Osteoblast (primary cell): ENCODE data around the gene UBE3B. TPM values are rescaled to one million over a fixed set of nuclear protein-coding genes. Genes with fewer than 3 reads are reported as not detected.
A peak's percentile ranks its signal among the peaks of the same experiment; 100 is the strongest.

Experiments used
- DNase-seq: peaks from one replicate; pipeline ENCODE4 v3.0.0; 2011; ENCODE audit warnings: low spot score, mixed read lengths; ENCODE audit not compliant: insufficient read length; ENCODE audit errors: missing footprints
- H2AFZ ChIP-seq: 2 replicates; pipeline ENCODE4 v1.6.0; 2011; ENCODE audit warnings: mild to moderate bottlenecking, low read length
- H3K27ac ChIP-seq: 2 replicates; pipeline ENCODE4 v1.5.1; 2011; ENCODE audit warnings: mild to moderate bottlenecking, low read depth, low read length, moderate library complexity
- H3K27me3 ChIP-seq: 2 replicates; pipeline ENCODE4 v1.6.0; 2012; ENCODE audit warnings: mild to moderate bottlenecking, control low read depth, inconsistent platforms, low read length, moderate library complexity; ENCODE audit not compliant: insufficient read depth
- H3K36me3 ChIP-seq: 2 replicates; pipeline ENCODE4 v1.5.1; 2011; ENCODE audit warnings: mild to moderate bottlenecking, low read length, control low read depth, moderate library complexity; ENCODE audit not compliant: insufficient read depth
- H3K4me1 ChIP-seq: 2 replicates; pipeline ENCODE4 v1.5.1; 2011; ENCODE audit warnings: mild to moderate bottlenecking, low read length, control low read depth, moderate library complexity; ENCODE audit not compliant: insufficient read depth
- H3K4me2 ChIP-seq: 2 replicates; pipeline ENCODE4 v1.6.0; 2011; ENCODE audit warnings: mild to moderate bottlenecking, low read length; ENCODE audit not compliant: insufficient read depth
- H3K4me3 ChIP-seq: fragments of 200-600 bp; sonication (generic); 3 replicates; pipeline ENCODE4 v1.5.1; 2012; ENCODE audit warnings: mild to moderate bottlenecking, low read length, inconsistent platforms; ENCODE audit not compliant: insufficient read depth
- H3K79me2 ChIP-seq: 2 replicates; pipeline ENCODE4 v1.6.0; 2012; ENCODE audit warnings: mild to moderate bottlenecking, low read length, control low read depth, inconsistent platforms; ENCODE audit not compliant: insufficient read depth
- H3K9me3 ChIP-seq: 2 replicates; pipeline ENCODE4 v1.5.1; 2011; ENCODE audit warnings: low read depth, low read length, control low read depth
- H4K20me1 ChIP-seq: 2 replicates; pipeline ENCODE4 v1.6.0; 2012; ENCODE audit warnings: mild to moderate bottlenecking, low read length, control low read depth; ENCODE audit not compliant: insufficient read depth
- CTCF ChIP-seq: IDR thresholded peaks from 2 replicates; pipeline ENCODE4 v1.5.1; 2011; ENCODE audit warnings: mild to moderate bottlenecking, low read depth, low read length, moderate library complexity; ENCODE audit errors: extremely low read depth
- total RNA-seq: library from RNA; depleted of rRNA; stranded (reverse); fragments of >200 nt; gene quantifications from 2 replicates; pipeline ENCODE4 v1.2.3, GENCODE V29; 2012

Gene UBE3B
- total RNA-seq, 1 donor: 40.9 TPM

- TF ChIP-seq CTCF: no peak
- H3K27ac ChIP-seq: no peak overlapping the region
- no peak overlapping the region for H3K4me2 ChIP-seq
- H4K20me1 ChIP-seq: no peaks in the 10 kb centered on the region
- no peaks in the 10 kb centered on the region for H3K9me3 ChIP-seq
- H3K4me3 ChIP-seq: no peak overlapping the region
- no peak overlapping the region for H2AFZ ChIP-seq
- no peaks in the 10 kb centered on the region for H3K36me3 ChIP-seq
- no peaks in the 10 kb centered on the region for H3K79me2 ChIP-seq
- H3K4me1 ChIP-seq: no peaks in the 10 kb centered on the region
- H3K27me3 ChIP-seq: peaks cover 42% of the 10 kb centered on the region
- no peak for DNase-seq
These were observed 76.0 kb downstream of the UBE3B start for GRCh38 chr12:109553483-109553882.

GRCh38 chr12:109553906-109554500 is 76.6 kb downstream of the UBE3B start:
- H2AFZ ChIP-seq: no peak overlapping the region
- H4K20me1 ChIP-seq: no peaks in the 10 kb centered on the region
- H3K36me3 ChIP-seq: no peaks in the 10 kb centered on the region
- H3K4me2 ChIP-seq: no peak overlapping the region
- DNase-seq: peak; percentile 18
- TF ChIP-seq CTCF: no peak
- no peaks in the 10 kb centered on the region for H3K9me3 ChIP-seq
- H3K27ac ChIP-seq: no peak overlapping the region
- H3K4me3 ChIP-seq: no peak overlapping the region
- peaks cover 42% of the 10 kb centered on the region for H3K27me3 ChIP-seq
- H3K79me2 ChIP-seq: no peaks in the 10 kb centered on the region
- H3K4me1 ChIP-seq: no peaks in the 10 kb centered on the region

GRCh38 chr12:109554761-109555160 is 77.3 kb downstream of the UBE3B start:
- H4K20me1 ChIP-seq: no peaks in the 10 kb centered on the region
- H3K36me3 ChIP-seq: no peaks in the 10 kb centered on the region
- H3K27me3 ChIP-seq: peaks cover 34% of the 10 kb centered on the region
- no peak for TF ChIP-seq CTCF
- H3K4me1 ChIP-seq: no peaks in the 10 kb centered on the region
- H2AFZ ChIP-seq: no peak overlapping the region
- no peak overlapping the region for H3K27ac ChIP-seq
- H3K9me3 ChIP-seq: no peaks in the 10 kb centered on the region
- no peak overlapping the region for H3K4me2 ChIP-seq
- H3K4me3 ChIP-seq: no peak overlapping the region
- no peaks in the 10 kb centered on the region for H3K79me2 ChIP-seq
- DNase-seq: peak; percentile 56

- H3K36me3 ChIP-seq: no peaks in the 10 kb centered on the region
- TF ChIP-seq CTCF: no peak
These were observed 78.2 kb downstream of the UBE3B start for GRCh38 chr12:109555431-109556315.

More at GRCh38 chr12:109555431-109556315, 78.2 kb downstream of the UBE3B start:
- H2AFZ ChIP-seq: no peak overlapping the region
- H3K4me2 ChIP-seq: no peak overlapping the region
- peak; percentile 42 for DNase-seq
- peaks cover 27% of the 10 kb centered on the region for H3K27me3 ChIP-seq
- no peak overlapping the region for H3K27ac ChIP-seq
- H3K79me2 ChIP-seq: no peaks in the 10 kb centered on the region
- H4K20me1 ChIP-seq: no peaks in the 10 kb centered on the region
- H3K9me3 ChIP-seq: no peaks in the 10 kb centered on the region
- no peak overlapping the region for H3K4me3 ChIP-seq
- H3K4me1 ChIP-seq: no peaks in the 10 kb centered on the region
